Aorta (tissue), 5 donors: ENCODE results near the gene ARID2. TPM values are rescaled to one million over a fixed set of nuclear protein-coding genes. Genes with fewer than 3 reads are reported as not detected.

Experiments
- ATAC-seq: fragments of 200-7000 bp; cut with Tn5 transposase; one replicate; pipeline ENCODE4 v1.9.1; 2022; ENCODE audit warnings: moderate library complexity; ENCODE audit not compliant: low FRiP score
- DNase-seq, 2 donors: peaks; one replicate each; pipeline ENCODE4 v3.0.0-alpha.2; 2020
- H3K27ac ChIP-seq, 2 donors: one replicate each; pipeline ENCODE4 v1.5.1; 2013; ENCODE audit warnings: low read length in 2 of 2, mild to moderate bottlenecking in 2 of 2, moderate library complexity in 2 of 2, control low read depth in 1 of 2, inconsistent platforms in 1 of 2, low read depth in 1 of 2
- H3K27me3 ChIP-seq, 2 donors: one replicate each; pipeline ENCODE4 v1.6.1; 2013; ENCODE audit warnings: control low read depth in 1 of 2, low read length in 1 of 2, mild to moderate bottlenecking in 1 of 2, moderate library complexity in 1 of 2; ENCODE audit not compliant: insufficient read depth in 2 of 2, control insufficient read depth in 1 of 2
- H3K36me3 ChIP-seq, 2 donors: one replicate each; pipeline ENCODE4 v1.6.1; 2013; ENCODE audit warnings: control low read depth in 1 of 2, low read length in 1 of 2, mild to moderate bottlenecking in 1 of 2; ENCODE audit not compliant: insufficient read depth in 2 of 2, control insufficient read depth in 1 of 2
- H3K4me1 ChIP-seq, 2 donors: one replicate each; pipeline ENCODE4 v1.6.1; 2013; ENCODE audit warnings: low read length in 2 of 2, control low read depth in 1 of 2, mild to moderate bottlenecking in 1 of 2, moderate library complexity in 1 of 2; ENCODE audit not compliant: insufficient read depth in 2 of 2, control insufficient read depth in 1 of 2
- H3K4me3 ChIP-seq, 2 donors: one replicate each; pipeline ENCODE4 v1.5.1; 2013; ENCODE audit warnings: low read length in 2 of 2, control low read depth in 1 of 2, mild to moderate bottlenecking in 1 of 2
- H3K9me3 ChIP-seq: one replicate; pipeline ENCODE4 v1.6.1; 2013; ENCODE audit warnings: mild to moderate bottlenecking, low read length; ENCODE audit not compliant: control insufficient read depth
- WGBS, 2 donors: extraction: QIAGEN DNeasy Blood & Tissue Kit; methylation state at CpG; one replicate each; pipeline ENCODE4 v1.1.7; 2013; 5-methylcytosine and 5-hydroxymethylcytosine counted together
- intact Hi-C, 2 donors: fragments of 100-400 bp; cut with DNase I; formaldehyde crosslinking; loops; one replicate each; pipeline versions ENCODE4 v1.14.2 to v1.15.0; 2022
- polyA plus RNA-seq, 2 donors: library from polyadenylated mRNA; stranded (reverse); fragments of 200-250 nt; gene quantifications; one replicate each; pipeline ENCODE4 v1.2.3, GENCODE V29; 2013
- total RNA-seq, 2 donors: library from RNA; stranded (reverse); fragmentation: NEBNext Ultra II Directional; extraction: Animal tissue kit (Norgen Biotek cat#: 25700); gene quantifications; one replicate each; pipeline ENCODE4 v1.2.1, GENCODE V29; 2021
- donor health status: healthy with polysubstance abuse.
- donor health status: Bipolar disorder and iron deficiency.
- donor health status: DM: no; HTN: no; CAD: no.
- donor health status: DM: no; HTN: no; CAD: no.
- donor health status: DM: yes; HTN: yes; CAD: no.

ARID2 gene
- total and polyA plus RNA-seq, 4 donors, result 2.9 to 50.3 (median 24.1) TPM

GRCh38 chr12:45915405-45915804 lies 185.9 kb downstream of the ARID2 start:
- no peak overlapping the region for H3K4me3 ChIP-seq
- no peaks in the 10 kb centered on the region for H3K9me3 ChIP-seq
- H3K36me3 ChIP-seq, result no peaks in the 10 kb centered on the region
- no peak for ATAC-seq
- intact Hi-C loops, result no loop called here
- no peaks in the 10 kb centered on the region for H3K27me3 ChIP-seq
- no peaks in the 10 kb centered on the region for H3K4me1 ChIP-seq
- WGBS, 2 donors, result 89 to 93% methylated on average over 2 of the region's 2 CpGs
- no peak for DNase-seq
- H3K27ac ChIP-seq, result no peak overlapping the region

GRCh38 chr12:45918818-45919217 lies 189.3 kb downstream of the ARID2 start:
- DNase-seq, result no peak
- Histone ChIP-seq H3K36me3 (no peaks in the 10 kb centered on the region), H3K27ac (no peak overlapping the region), H3K4me1 (no peaks in the 10 kb centered on the region), H3K27me3 (no peaks in the 10 kb centered on the region), H3K9me3 (no peaks in the 10 kb centered on the region), H3K4me3 (no peak overlapping the region)
- 76 to 81% methylated on average over 3 of the region's 3 CpGs for WGBS, 2 donors
- ATAC-seq, result no peak
- intact Hi-C loops, result no loop called here

- no peaks in the 10 kb centered on the region for H3K27me3 ChIP-seq
- no peaks in the 10 kb centered on the region for H3K9me3 ChIP-seq
- WGBS, 2 donors, result 86 to 91% methylated on average over 2 of the region's 2 CpGs
- H3K27ac ChIP-seq, result no peak overlapping the region
- H3K4me1 ChIP-seq, result peaks cover 2 to 4% of the 10 kb centered on the region in 2 donors
- H3K36me3 ChIP-seq, result peaks cover 3 to 14% of the 10 kb centered on the region in 2 donors
- ATAC-seq, result no peak
- no peak for DNase-seq
- intact Hi-C loops, result no loop called here
- H3K4me3 ChIP-seq, result no peak overlapping the region
Measured at GRCh38 chr12:45928309-45928708, 198.8 kb downstream of the ARID2 start.

- DNase-seq (no peak), ATAC-seq (no peak)
- no peaks in the 10 kb centered on the region for H3K9me3 ChIP-seq
- H3K27ac ChIP-seq, result no peak overlapping the region
- H3K36me3 ChIP-seq, result peaks cover 1 to 12% of the 10 kb centered on the region in 2 donors
- WGBS, 2 donors, result 91 to 94% methylated on average over 3 of the region's 3 CpGs
- H3K4me1 ChIP-seq, result peaks cover 3 to 5% of the 10 kb centered on the region in 2 donors
- no peaks in the 10 kb centered on the region for H3K27me3 ChIP-seq
- intact Hi-C loops, result loop anchor here in 1 of 2 donors (5.0 kb wide), 1 partner anchor 57 kb away; no protein-coding TSS in a partner anchor
- no peak overlapping the region for H3K4me3 ChIP-seq
Measured at GRCh38 chr12:45930369-45930768, 200.9 kb downstream of the ARID2 start.

- DNase-seq (no peak), ATAC-seq (peak; percentile 7)
- Histone ChIP-seq H3K27me3 (no peaks in the 10 kb centered on the region), H3K27ac (peak overlapping the region in 1 of 2 donors; percentile 67), H3K9me3 (no peaks in the 10 kb centered on the region), H3K36me3 (peaks cover under 1 to 5% of the 10 kb centered on the region in 2 donors), H3K4me1 (peaks cover 3 to 5% of the 10 kb centered on the region in 2 donors), H3K4me3 (no peak overlapping the region)
- intact Hi-C loops, result loop anchor here in 1 of 2 donors (5.0 kb wide), 1 partner anchor 54 kb away; no protein-coding TSS in a partner anchor
- 3 to 4% methylated on average over 2 of the region's 2 CpGs for WGBS, 2 donors
Measured at GRCh38 chr12:45933504-45933903, 204.0 kb downstream of the ARID2 start.

- intact Hi-C loops, result loop anchor here in 1 of 2 donors (5.0 kb wide), 1 partner anchor 52 kb away; no protein-coding TSS in a partner anchor
- Histone ChIP-seq H3K36me3 (peaks cover 0 to 4% of the 10 kb centered on the region in 2 donors), H3K9me3 (no peaks in the 10 kb centered on the region), H3K4me3 (no peak overlapping the region), H3K27me3 (no peaks in the 10 kb centered on the region), H3K4me1 (peaks cover 3 to 5% of the 10 kb centered on the region in 2 donors), H3K27ac (no peak overlapping the region)
- ATAC-seq (no peak), DNase-seq (no peak)
- 0 to 8% methylated on average over 1 of the region's 1 CpG for WGBS, 2 donors
Measured at GRCh38 chr12:45934956-45935355, 205.4 kb downstream of the ARID2 start.

- Histone ChIP-seq H3K27ac (no peak overlapping the region), H3K9me3 (no peaks in the 10 kb centered on the region), H3K4me1 (peaks cover 1 to 2% of the 10 kb centered on the region in 2 donors), H3K36me3 (peaks cover 4% of the 10 kb centered on the region in 2 donors), H3K27me3 (no peaks in the 10 kb centered on the region), H3K4me3 (no peak overlapping the region)
- 84 to 88% methylated on average over 2 of the region's 2 CpGs for WGBS, 2 donors
- no peak for DNase-seq
- ATAC-seq, result no peak
- intact Hi-C loops, result no loop called here
Measured at GRCh38 chr12:45938566-45938965, 209.1 kb downstream of the ARID2 start.

GRCh38 chr12:45939759-45940158 lies 210.3 kb downstream of the ARID2 start:
- Histone ChIP-seq H3K4me1 (peaks cover 0 to 2% of the 10 kb centered on the region in 2 donors), H3K4me3 (no peak overlapping the region), H3K27ac (no peak overlapping the region), H3K36me3 (peaks cover 4% of the 10 kb centered on the region in 2 donors), H3K9me3 (no peaks in the 10 kb centered on the region), H3K27me3 (no peaks in the 10 kb centered on the region)
- DNase-seq, result no peak
- intact Hi-C loops, result no loop called here
- no peak for ATAC-seq
- 94 to 97% methylated on average over 2 of the region's 2 CpGs for WGBS, 2 donors

- peaks cover 0 to 2% of the 10 kb centered on the region in 2 donors for H3K4me1 ChIP-seq
Measured at GRCh38 chr12:45944771-45945170, 215.3 kb downstream of the ARID2 start.

More at GRCh38 chr12:45944771-45945170, 215.3 kb downstream of the ARID2 start:
- DNase-seq, result no peak
- intact Hi-C loops, result no loop called here
- no peak for ATAC-seq
- WGBS, 2 donors, result 62 to 83% methylated on average over 1 of the region's 1 CpG
- Histone ChIP-seq H3K4me3 (no peak overlapping the region), H3K27ac (no peak overlapping the region), H3K27me3 (no peaks in the 10 kb centered on the region), H3K9me3 (no peaks in the 10 kb centered on the region), H3K36me3 (peaks cover 3 to 4% of the 10 kb centered on the region in 2 donors)
